Measurements from ENCODE around the gene ZNF691.
"Not testable (repeated sequence)": the region's sequence is repeated elsewhere in the genome, so short reads cannot be mapped to it uniquely, and the experiment has no call there.

ZNF691 gene

GRCh38 chr1:42868466-42868865, 22.1 kb downstream of the ZNF691 start:
- H3K4me1 ChIP-seq (ENCODE audit: control insufficient read depth in 1 of 2, insufficient read depth in 2 of 2, low read length in 2 of 2); H3K27me3 ChIP-seq (ENCODE audit: low read depth, low read length); H3K36me3 ChIP-seq (ENCODE audit: control insufficient read depth in 1 of 2, insufficient read depth in 2 of 2, low read length in 2 of 2); H3K4me3 ChIP-seq (ENCODE audit: low read depth in 1 of 2, low read length in 2 of 2); H3K9me3 ChIP-seq (ENCODE audit: control insufficient read depth in 1 of 2, low read length in 2 of 2); H3K27ac ChIP-seq (ENCODE audit: low read length): not testable (repeated sequence)

- H3K27me3 ChIP-seq (ENCODE audit: low read depth, low read length), result not testable (repeated sequence)
Observed at GRCh38 chr1:42869254-42869653, 22.8 kb downstream of the ZNF691 start.

GRCh38 chr1:42869751-42870150, 23.3 kb downstream of the ZNF691 start:
- H3K4me3 ChIP-seq (ENCODE audit: low read depth in 1 of 2, low read length in 2 of 2); H3K36me3 ChIP-seq (ENCODE audit: control insufficient read depth in 1 of 2, insufficient read depth in 2 of 2, low read length in 2 of 2); H3K4me1 ChIP-seq (ENCODE audit: control insufficient read depth in 1 of 2, insufficient read depth in 2 of 2, low read length in 2 of 2); H3K9me3 ChIP-seq (ENCODE audit: control insufficient read depth in 1 of 2, low read length in 2 of 2); H3K27me3 ChIP-seq (ENCODE audit: low read depth, low read length); H3K27ac ChIP-seq (ENCODE audit: low read length): not testable (repeated sequence)

More at GRCh38 chr1:42869254-42869653, 22.8 kb downstream of the ZNF691 start:
- H3K36me3 ChIP-seq (ENCODE audit: control insufficient read depth in 1 of 2, insufficient read depth in 2 of 2, low read length in 2 of 2); H3K9me3 ChIP-seq (ENCODE audit: control insufficient read depth in 1 of 2, low read length in 2 of 2); H3K4me3 ChIP-seq (ENCODE audit: low read depth in 1 of 2, low read length in 2 of 2); H3K27ac ChIP-seq (ENCODE audit: low read length); H3K4me1 ChIP-seq (ENCODE audit: control insufficient read depth in 1 of 2, insufficient read depth in 2 of 2, low read length in 2 of 2): not testable (repeated sequence)

GRCh38 chr1:42873108-42873507, 26.7 kb downstream of the ZNF691 start:
- H3K27ac ChIP-seq (ENCODE audit: low read length); H3K9me3 ChIP-seq (ENCODE audit: control insufficient read depth in 1 of 2, low read length in 2 of 2); H3K27me3 ChIP-seq (ENCODE audit: low read depth, low read length); H3K36me3 ChIP-seq (ENCODE audit: control insufficient read depth in 1 of 2, insufficient read depth in 2 of 2, low read length in 2 of 2); H3K4me3 ChIP-seq (ENCODE audit: low read depth in 1 of 2, low read length in 2 of 2); H3K4me1 ChIP-seq (ENCODE audit: control insufficient read depth in 1 of 2, insufficient read depth in 2 of 2, low read length in 2 of 2): not testable (repeated sequence)

- H3K27ac ChIP-seq (ENCODE audit: low read length), result no peak overlapping the region
- no peaks in the 10 kb centered on the region for H3K36me3 ChIP-seq (ENCODE audit: control insufficient read depth in 1 of 2, insufficient read depth in 2 of 2, low read length in 2 of 2)
- H3K4me3 ChIP-seq (ENCODE audit: low read depth in 1 of 2, low read length in 2 of 2), result no peak overlapping the region
- no peaks in the 10 kb centered on the region for H3K9me3 ChIP-seq (ENCODE audit: control insufficient read depth in 1 of 2, low read length in 2 of 2)
- H3K27me3 ChIP-seq (ENCODE audit: low read depth, low read length), result no peaks in the 10 kb centered on the region
- H3K4me1 ChIP-seq (ENCODE audit: control insufficient read depth in 1 of 2, insufficient read depth in 2 of 2, low read length in 2 of 2), result no peaks in the 10 kb centered on the region
Observed at GRCh38 chr1:42873670-42874069, 27.3 kb downstream of the ZNF691 start.

- Histone ChIP-seq H3K9me3 (ENCODE audit: control insufficient read depth in 1 of 2, low read length in 2 of 2) (no peaks in the 10 kb centered on the region), H3K4me3 (ENCODE audit: low read depth in 1 of 2, low read length in 2 of 2) (no peak overlapping the region), H3K27ac (ENCODE audit: low read length) (no peak overlapping the region), H3K36me3 (ENCODE audit: control insufficient read depth in 1 of 2, insufficient read depth in 2 of 2, low read length in 2 of 2) (no peaks in the 10 kb centered on the region), H3K4me1 (ENCODE audit: control insufficient read depth in 1 of 2, insufficient read depth in 2 of 2, low read length in 2 of 2) (no peaks in the 10 kb centered on the region), H3K27me3 (ENCODE audit: low read depth, low read length) (no peaks in the 10 kb centered on the region)
Observed at GRCh38 chr1:42876009-42876408, 29.6 kb downstream of the ZNF691 start.

GRCh38 chr1:42877380-42877779, 31.0 kb downstream of the ZNF691 start:
- H3K27ac ChIP-seq (ENCODE audit: low read length), result no peak overlapping the region
- H3K27me3 ChIP-seq (ENCODE audit: low read depth, low read length), result no peaks in the 10 kb centered on the region
- no peaks in the 10 kb centered on the region for H3K36me3 ChIP-seq (ENCODE audit: control insufficient read depth in 1 of 2, insufficient read depth in 2 of 2, low read length in 2 of 2)

GRCh38 chr1:42880384-42880783, 34.0 kb downstream of the ZNF691 start:
- Histone ChIP-seq H3K4me3 (ENCODE audit: low read depth in 1 of 2, low read length in 2 of 2) (no peak overlapping the region), H3K27me3 (ENCODE audit: low read depth, low read length) (no peaks in the 10 kb centered on the region), H3K36me3 (ENCODE audit: control insufficient read depth in 1 of 2, insufficient read depth in 2 of 2, low read length in 2 of 2) (no peaks in the 10 kb centered on the region), H3K4me1 (ENCODE audit: control insufficient read depth in 1 of 2, insufficient read depth in 2 of 2, low read length in 2 of 2) (no peaks in the 10 kb centered on the region), H3K9me3 (ENCODE audit: control insufficient read depth in 1 of 2, low read length in 2 of 2) (no peaks in the 10 kb centered on the region), H3K27ac (ENCODE audit: low read length) (no peak overlapping the region)

More at GRCh38 chr1:42877380-42877779, 31.0 kb downstream of the ZNF691 start:
- Histone ChIP-seq H3K9me3 (ENCODE audit: control insufficient read depth in 1 of 2, low read length in 2 of 2) (no peaks in the 10 kb centered on the region), H3K4me3 (ENCODE audit: low read depth in 1 of 2, low read length in 2 of 2) (no peak overlapping the region), H3K4me1 (ENCODE audit: control insufficient read depth in 1 of 2, insufficient read depth in 2 of 2, low read length in 2 of 2) (no peaks in the 10 kb centered on the region)

GRCh38 chr1:42886046-42886739, 39.8 kb downstream of the ZNF691 start:
- Histone ChIP-seq H3K4me3 (ENCODE audit: low read depth in 1 of 2, low read length in 2 of 2) (no peak overlapping the region), H3K9me3 (ENCODE audit: control insufficient read depth in 1 of 2, low read length in 2 of 2) (no peaks in the 10 kb centered on the region), H3K36me3 (ENCODE audit: control insufficient read depth in 1 of 2, insufficient read depth in 2 of 2, low read length in 2 of 2) (no peaks in the 10 kb centered on the region), H3K27ac (ENCODE audit: low read length) (no peak overlapping the region), H3K4me1 (ENCODE audit: control insufficient read depth in 1 of 2, insufficient read depth in 2 of 2, low read length in 2 of 2) (no peaks in the 10 kb centered on the region), H3K27me3 (ENCODE audit: low read depth, low read length) (no peaks in the 10 kb centered on the region)

GRCh38 chr1:42886800-42887199, 40.4 kb downstream of the ZNF691 start:
- Histone ChIP-seq H3K4me1 (ENCODE audit: control insufficient read depth in 1 of 2, insufficient read depth in 2 of 2, low read length in 2 of 2) (no peaks in the 10 kb centered on the region), H3K9me3 (ENCODE audit: control insufficient read depth in 1 of 2, low read length in 2 of 2) (no peaks in the 10 kb centered on the region), H3K27me3 (ENCODE audit: low read depth, low read length) (no peaks in the 10 kb centered on the region), H3K4me3 (ENCODE audit: low read depth in 1 of 2, low read length in 2 of 2) (no peak overlapping the region), H3K27ac (ENCODE audit: low read length) (no peak overlapping the region), H3K36me3 (ENCODE audit: control insufficient read depth in 1 of 2, insufficient read depth in 2 of 2, low read length in 2 of 2) (no peaks in the 10 kb centered on the region)

GRCh38 chr1:42887366-42887765, 41.0 kb downstream of the ZNF691 start:
- Histone ChIP-seq H3K4me1 (ENCODE audit: control insufficient read depth in 1 of 2, insufficient read depth in 2 of 2, low read length in 2 of 2) (no peaks in the 10 kb centered on the region), H3K27me3 (ENCODE audit: low read depth, low read length) (no peaks in the 10 kb centered on the region), H3K4me3 (ENCODE audit: low read depth in 1 of 2, low read length in 2 of 2) (no peak overlapping the region), H3K9me3 (ENCODE audit: control insufficient read depth in 1 of 2, low read length in 2 of 2) (no peaks in the 10 kb centered on the region), H3K36me3 (ENCODE audit: control insufficient read depth in 1 of 2, insufficient read depth in 2 of 2, low read length in 2 of 2) (no peaks in the 10 kb centered on the region), H3K27ac (ENCODE audit: low read length) (no peak overlapping the region)

- Histone ChIP-seq H3K4me3 (ENCODE audit: low read depth in 1 of 2, low read length in 2 of 2) (no peak overlapping the region), H3K4me1 (ENCODE audit: control insufficient read depth in 1 of 2, insufficient read depth in 2 of 2, low read length in 2 of 2) (no peaks in the 10 kb centered on the region)
Observed at GRCh38 chr1:42888013-42888633, 41.7 kb downstream of the ZNF691 start.

More at GRCh38 chr1:42888013-42888633, 41.7 kb downstream of the ZNF691 start:
- Histone ChIP-seq H3K9me3 (ENCODE audit: control insufficient read depth in 1 of 2, low read length in 2 of 2) (no peaks in the 10 kb centered on the region), H3K36me3 (ENCODE audit: control insufficient read depth in 1 of 2, insufficient read depth in 2 of 2, low read length in 2 of 2) (no peaks in the 10 kb centered on the region), H3K27me3 (ENCODE audit: low read depth, low read length) (no peaks in the 10 kb centered on the region), H3K27ac (ENCODE audit: low read length) (no peak overlapping the region)

Measured in muscle layer of duodenum (tissue), 2 donors.